ENCODE results near the gene MYH14.

MYH14 gene

DNA sequence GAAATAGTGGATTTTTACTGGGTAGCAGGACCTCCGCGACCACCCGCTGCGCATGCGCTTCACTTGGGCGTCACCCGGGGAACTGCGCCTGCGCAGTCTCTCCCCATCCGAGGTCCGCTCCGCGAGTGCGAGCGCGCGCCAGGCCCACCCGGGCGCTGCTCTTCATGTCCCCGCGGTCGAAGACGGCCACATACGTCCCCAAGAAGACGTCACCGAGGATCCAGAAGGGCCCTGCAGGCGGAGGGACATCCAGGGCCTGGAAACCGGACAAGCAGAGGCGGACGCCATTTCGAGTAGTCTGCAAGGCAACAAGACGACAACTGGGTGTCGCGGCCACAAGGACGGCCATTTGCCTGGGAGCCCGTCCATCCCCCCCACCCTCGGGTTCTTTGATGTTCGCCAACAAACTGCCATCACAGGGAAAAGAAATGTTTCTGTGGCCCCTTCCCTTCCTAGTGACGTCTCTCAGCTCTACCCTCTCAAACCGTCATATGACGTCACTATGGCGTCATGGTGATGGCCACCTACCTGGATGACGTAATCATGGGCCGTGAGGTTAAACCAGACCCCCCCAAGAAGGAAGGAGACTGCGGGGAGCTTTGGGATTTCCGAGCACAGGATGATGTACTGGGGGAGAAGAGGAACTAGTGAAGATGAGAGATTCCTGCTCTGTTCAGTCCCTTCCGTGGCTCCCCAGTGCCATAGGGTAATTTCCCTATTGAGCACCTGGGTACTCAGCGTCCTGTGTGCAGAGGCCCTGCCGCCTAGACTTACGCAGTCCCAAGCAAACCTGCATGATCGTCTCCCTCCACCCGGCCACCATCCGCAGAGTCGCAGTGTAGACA lies 155.3 kb downstream of the MYH14 start:
- Histone ChIP-seq H3K4me3 (ENCODE audit: low read depth in 1 of 2, low read length in 1 of 2) (peak overlapping the region; percentile 60 to 71), H3K27me3 (peaks cover 40% of the 10 kb centered on the region), H3K4me1 (ENCODE audit: control insufficient read depth in 1 of 2, insufficient read depth in 1 of 2, low read depth in 1 of 2, low read length in 1 of 2) (peaks cover 3 to 9% of the 10 kb centered on the region in 2 experiments), H3K9me3 (no peaks in the 10 kb centered on the region), H3K36me3 (no peaks in the 10 kb centered on the region), H3K27ac (peak overlapping the region; percentile 79)
- TF ChIP-seq, protein P1, sequence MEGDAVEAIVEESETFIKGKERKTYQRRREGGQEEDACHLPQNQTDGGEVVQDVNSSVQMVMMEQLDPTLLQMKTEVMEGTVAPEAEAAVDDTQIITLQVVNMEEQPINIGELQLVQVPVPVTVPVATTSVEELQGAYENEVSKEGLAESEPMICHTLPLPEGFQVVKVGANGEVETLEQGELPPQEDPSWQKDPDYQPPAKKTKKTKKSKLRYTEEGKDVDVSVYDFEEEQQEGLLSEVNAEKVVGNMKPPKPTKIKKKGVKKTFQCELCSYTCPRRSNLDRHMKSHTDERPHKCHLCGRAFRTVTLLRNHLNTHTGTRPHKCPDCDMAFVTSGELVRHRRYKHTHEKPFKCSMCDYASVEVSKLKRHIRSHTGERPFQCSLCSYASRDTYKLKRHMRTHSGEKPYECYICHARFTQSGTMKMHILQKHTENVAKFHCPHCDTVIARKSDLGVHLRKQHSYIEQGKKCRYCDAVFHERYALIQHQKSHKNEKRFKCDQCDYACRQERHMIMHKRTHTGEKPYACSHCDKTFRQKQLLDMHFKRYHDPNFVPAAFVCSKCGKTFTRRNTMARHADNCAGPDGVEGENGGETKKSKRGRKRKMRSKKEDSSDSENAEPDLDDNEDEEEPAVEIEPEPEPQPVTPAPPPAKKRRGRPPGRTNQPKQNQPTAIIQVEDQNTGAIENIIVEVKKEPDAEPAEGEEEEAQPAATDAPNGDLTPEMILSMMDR (IDR thresholded peaks at IDR 0.05): no peak

DNA sequence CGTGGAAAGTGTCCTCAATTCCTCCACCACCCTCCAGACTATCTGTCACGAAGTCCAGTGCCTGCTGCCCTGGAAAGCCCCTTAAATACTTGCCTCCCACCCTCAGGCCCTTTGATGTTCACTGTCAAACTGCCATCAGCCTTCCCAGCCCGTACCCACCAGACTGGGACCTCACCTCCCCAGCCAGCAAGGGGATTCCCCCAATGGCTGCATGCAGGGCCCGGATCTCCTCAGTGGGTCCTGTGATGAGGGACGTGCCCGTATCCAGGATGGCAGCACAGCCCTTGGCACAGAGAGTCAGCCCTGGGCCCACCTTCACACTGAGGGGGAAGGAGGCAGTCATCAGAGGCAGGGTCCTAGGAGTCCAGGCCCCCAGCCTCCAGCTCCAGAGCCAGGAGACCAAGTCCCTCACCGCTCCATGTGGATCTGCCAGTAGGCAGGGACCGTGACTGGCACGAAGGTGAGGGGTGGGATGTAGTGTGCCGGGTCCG lies 156.0 kb downstream of the MYH14 start:
- Histone ChIP-seq H3K27me3 (peaks cover 40% of the 10 kb centered on the region), H3K27ac (peak overlapping the region; percentile 79), H3K4me3 (ENCODE audit: low read depth in 1 of 2, low read length in 1 of 2) (no peak overlapping the region), H3K4me1 (ENCODE audit: control insufficient read depth in 1 of 2, insufficient read depth in 1 of 2, low read depth in 1 of 2, low read length in 1 of 2) (peaks cover 3 to 9% of the 10 kb centered on the region in 2 experiments), H3K9me3 (no peaks in the 10 kb centered on the region), H3K36me3 (no peaks in the 10 kb centered on the region)
- TF ChIP-seq, protein P1 (IDR thresholded peaks at IDR 0.05): no peak

Measured in neutrophil (primary cell).